ENCODE measurements around the gene CEPT1.

DNA sequence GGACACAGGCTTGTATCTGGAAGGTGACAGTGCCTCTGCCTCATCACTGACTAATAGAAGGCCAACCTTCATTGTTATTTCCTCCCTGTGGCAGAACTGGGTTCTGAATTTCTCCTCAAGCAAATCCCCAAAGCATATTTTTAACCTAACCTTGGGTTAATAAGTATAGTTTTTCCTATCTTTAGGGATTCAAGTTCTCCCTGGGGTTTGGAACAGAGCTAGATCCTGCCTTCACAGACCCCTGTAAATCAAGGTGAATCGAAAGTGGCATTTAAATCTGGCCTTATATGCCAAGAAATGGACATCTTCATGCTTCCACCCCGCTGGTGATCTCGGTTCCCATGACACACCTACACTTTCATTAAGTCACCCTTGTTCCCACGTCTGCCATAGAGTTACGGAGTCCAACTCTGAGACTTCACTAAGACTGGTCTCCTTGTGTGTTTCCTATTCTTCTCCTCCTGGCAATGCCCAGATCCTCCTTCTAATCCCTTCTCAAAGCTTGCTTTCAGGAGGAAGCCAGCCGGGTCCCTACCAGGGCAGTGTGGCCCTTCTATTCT lies 83.2 kb downstream of the CEPT1 start:
- TF ChIP-seq, protein P1, sequence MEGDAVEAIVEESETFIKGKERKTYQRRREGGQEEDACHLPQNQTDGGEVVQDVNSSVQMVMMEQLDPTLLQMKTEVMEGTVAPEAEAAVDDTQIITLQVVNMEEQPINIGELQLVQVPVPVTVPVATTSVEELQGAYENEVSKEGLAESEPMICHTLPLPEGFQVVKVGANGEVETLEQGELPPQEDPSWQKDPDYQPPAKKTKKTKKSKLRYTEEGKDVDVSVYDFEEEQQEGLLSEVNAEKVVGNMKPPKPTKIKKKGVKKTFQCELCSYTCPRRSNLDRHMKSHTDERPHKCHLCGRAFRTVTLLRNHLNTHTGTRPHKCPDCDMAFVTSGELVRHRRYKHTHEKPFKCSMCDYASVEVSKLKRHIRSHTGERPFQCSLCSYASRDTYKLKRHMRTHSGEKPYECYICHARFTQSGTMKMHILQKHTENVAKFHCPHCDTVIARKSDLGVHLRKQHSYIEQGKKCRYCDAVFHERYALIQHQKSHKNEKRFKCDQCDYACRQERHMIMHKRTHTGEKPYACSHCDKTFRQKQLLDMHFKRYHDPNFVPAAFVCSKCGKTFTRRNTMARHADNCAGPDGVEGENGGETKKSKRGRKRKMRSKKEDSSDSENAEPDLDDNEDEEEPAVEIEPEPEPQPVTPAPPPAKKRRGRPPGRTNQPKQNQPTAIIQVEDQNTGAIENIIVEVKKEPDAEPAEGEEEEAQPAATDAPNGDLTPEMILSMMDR (conservative IDR thresholded peaks at IDR 0.05 in 1 of 2, IDR thresholded peaks at IDR 0.05 in 1 of 2; ENCODE audit: low read depth in 1 of 2, low read length in 2 of 2): no peak
- no peak for TF ChIP-seq EZH2 (IDR thresholded peaks at IDR 0.05; ENCODE audit: low read length, missing control alignments)

Measured in fibroblast of lung (primary cell).